ENCODE data around the gene TPCN2.

TPCN2 gene

DNA sequence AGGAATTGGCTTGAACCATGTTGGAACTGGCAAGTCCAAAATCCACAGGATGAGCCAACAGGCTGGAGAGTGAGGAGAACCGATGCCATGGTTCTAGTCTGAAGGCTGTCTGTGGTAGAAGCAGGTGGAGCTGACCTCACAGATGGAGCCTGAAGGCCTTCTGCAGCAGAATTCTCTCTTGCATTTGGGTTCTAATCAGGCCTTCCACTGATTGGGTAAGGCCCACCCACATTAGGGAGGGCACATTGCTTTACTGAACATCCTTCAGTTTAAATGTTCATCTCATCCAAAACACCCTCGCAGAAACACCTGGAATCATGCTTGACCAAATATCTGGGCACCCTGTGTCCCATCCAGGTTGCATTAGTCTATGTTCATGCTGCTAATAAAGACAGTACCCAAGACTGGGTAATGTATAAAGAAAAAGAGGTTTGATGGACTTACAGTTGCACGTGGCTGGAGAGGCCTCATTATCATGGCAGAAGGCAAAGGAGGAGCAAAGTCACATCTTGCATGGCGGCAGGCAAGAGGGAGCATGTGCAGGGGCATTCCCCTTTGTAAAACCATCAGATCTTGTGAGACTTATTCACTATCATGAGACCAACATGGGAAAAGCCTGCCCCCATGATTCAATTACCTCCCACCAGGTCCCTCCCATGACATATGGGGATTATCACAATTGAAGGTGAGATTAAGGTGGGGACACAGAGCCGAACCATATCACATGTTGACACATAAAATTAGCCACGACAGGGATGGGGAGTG, 122.9 kb downstream of the TPCN2 start:
- peak; percentile 12 to 51 for DNase-seq

DNA sequence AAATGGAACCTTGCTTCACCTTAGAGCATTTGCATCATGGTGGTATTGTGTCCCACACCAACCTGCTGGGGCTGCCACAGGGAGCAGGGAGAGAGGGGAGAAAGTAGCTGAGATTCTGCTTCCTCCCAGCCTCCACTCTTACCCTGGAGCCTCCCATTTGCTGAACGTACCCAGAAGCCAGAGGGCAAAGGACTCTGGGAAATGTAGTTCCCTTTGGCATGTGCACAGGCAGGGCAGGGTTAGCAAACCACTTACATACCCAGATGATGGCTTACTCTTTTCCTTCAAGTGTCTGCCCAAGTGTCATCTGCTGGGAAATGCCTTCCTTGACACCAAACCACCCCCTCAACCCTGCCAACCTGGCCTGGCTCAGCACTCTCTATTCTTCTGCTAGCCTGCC, 123.9 kb downstream of the TPCN2 start:
- DNase-seq = peak; percentile 23 to 40

DNA sequence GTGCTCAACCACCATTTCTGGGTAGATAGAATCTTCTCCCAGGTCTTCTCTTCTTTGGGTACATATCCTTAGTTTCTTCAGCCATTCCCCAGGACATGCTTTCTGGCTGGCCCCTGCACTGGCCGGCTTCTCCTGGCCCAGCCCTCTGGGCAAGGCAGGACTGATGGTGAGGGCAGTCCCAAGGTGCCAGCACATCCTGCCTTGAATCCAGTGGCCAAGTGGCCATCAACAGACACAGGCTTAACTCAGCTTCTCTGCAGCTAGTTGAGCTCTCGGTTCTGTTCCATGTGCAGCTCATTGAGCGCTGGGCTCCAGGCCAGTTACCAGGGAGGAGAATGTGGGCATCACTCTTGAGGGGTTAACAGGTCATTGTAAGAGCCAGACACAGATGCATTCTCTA, 124.6 kb downstream of the TPCN2 start:
- DNase-seq = no peak

DNA sequence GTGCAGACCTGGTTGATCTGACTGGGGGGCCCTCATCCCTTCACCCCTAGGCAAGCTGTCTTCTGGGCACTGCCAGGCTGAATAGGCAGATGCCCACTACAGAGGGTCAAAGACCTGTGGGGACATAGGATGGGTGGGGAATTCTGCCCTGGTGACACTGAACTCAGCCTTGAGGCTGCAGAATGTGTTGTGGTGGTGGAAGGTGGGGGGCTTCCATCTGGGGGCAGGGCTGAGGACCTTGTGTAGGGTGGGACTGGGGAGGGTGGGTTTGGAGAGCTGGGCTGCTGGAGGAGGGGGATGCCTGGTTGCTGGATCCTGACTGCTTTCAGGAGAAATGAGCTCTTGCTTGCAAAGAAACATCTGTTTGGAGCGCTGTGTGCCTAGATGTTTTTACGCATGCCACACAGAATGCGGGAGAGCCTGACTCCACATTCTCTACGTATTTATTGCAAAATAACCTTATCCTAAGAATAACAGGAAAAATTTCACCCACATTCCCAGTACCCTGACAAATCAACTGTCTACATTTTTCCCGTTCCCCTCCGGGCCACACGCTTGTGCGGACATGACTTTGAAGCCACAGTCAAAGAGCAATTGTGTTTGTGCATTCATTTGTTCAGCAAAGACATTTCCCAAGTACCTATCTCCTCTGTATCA, 125.3 kb downstream of the TPCN2 start:
- DNase-seq = no peak

DNA sequence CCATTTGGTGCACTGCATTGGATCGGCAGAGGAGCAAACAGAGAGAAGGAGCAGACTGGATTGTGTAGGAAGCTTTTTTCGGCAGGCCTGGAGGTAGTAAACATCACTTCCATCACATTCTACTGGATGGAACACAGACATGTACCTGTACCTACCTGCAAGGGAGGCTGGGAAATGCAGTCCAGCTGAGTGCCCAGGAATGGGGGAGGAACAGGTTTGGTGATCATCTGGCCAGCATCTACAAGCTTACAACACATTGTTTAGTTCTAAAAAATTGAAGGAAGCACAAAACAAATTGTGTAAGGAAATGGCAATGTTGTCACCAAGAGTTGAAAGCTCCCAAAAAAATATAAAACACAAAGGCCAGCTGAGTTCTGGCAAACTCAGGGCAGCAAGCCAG, 126.1 kb downstream of the TPCN2 start:
- DNase-seq = no peak

DNA sequence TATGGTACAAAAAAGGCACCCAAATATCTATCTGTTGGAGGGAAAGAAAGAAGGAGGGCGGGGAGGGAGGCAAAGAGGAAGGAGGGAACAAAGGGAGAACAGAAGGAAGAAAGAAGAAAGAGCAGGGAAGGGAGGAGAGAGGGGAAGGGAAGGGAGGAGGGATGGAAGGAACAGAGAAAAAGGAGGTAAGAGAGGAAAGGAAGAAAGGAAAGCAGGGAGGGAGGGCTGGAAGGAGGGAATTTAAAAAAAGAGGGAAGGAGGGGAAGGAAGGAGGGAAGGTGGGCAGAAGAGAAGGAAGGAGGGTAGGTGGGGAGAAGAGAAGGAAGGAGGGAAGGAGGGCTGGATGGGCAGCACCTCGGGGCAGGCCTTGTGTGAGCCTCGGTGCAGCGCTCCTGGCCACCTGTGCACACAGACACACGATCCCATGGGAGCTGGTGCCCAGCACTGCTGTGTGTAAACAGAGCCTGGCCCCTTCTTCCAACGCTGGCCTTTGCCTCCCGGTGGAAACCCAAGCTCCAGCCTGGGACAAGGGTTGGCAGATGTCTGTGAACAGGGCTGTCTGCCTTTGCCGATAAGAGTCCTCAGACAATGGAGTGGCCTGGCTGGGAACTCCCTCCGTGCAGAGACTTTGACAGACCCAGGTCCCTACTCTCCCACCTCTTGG, 130.2 kb downstream of the TPCN2 start:
- no peak for DNase-seq

DNA sequence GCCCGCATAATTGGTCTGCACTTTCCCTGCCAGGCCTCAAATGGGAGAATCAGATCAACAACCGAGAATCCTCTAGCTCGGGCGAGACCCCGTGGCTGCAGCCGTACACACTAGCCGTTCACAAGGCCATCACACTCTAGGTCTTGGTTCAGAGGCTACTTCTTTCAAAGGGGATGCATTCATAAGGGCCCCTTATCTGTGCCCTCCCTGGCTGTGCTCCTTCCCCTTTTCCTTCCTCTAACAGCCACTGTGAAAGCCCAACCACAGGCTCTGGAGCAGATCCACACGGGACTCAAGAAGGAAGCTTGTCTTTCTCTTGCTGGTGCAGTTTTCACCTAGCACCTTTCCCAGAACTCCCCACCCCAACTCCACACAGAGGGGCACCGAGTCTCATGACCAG, 131.5 kb downstream of the TPCN2 start:
- no peak for DNase-seq

DNA sequence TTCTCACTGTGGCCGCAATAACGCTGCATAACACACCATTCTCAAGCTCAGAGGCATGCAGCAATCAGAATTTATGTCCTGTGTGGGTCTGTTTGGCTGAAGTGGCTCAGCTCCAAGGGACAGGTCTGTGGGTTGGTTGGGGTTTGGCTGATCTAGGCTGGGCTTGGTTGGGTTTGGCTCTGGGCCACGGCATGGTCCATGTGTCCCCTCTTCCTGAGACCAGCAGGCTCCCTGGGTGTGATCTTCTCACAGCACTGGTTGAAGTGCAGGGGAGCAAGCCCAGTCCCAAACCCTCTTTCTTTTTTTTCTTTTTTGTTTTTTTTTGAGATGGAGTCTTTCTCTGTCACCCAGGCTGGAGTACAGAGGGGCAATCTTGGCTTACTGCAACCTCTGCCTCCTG, 132.0 kb downstream of the TPCN2 start:
- no peak for DNase-seq

DNA sequence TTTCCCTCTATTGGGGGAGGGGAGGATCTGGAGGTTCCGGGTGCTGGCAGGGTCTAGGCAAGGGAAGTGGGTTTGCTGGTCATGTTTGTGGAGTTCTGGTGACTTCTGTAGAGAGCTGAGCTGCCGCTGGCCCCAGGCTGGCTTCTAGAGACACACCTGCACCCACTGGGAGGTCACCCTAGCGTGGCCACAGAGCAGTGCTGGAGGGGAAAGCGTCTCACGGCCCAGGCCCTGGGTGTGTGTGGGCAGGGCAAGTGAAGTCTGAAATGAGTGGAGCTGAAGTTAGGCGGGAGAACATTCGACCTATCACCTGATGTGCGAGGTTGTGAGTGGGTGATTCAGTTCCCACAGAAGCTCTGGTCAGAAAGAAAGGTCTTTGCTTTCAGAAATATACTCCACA, 134.9 kb downstream of the TPCN2 start:
- no peak for DNase-seq

Measured in inflammatory macrophage treated with lipopolysaccharide for 1 hour (primary cell).